Measurements from ENCODE around the gene COL19A1.

Gene COL19A1

GRCh38 chr6:69866351-69866769 is at the start of gene COL19A1:
Gene COL19A1, plus strand, starts transcription at chr6:69866556. Its CDS starts 13,012 bp downstream, at chr6:69879568.
- TF ChIP-seq CTCF (IDR thresholded peaks at IDR 0.05) = no peak
- Histone ChIP-seq H3K36me3 (ENCODE audit: control insufficient read depth, insufficient read depth, low read length) (no peaks in the 10 kb centered on the region), H2AFZ (peak within 1 kb of the TSS; percentile 83), H3K27me3 (ENCODE audit: control insufficient read depth, insufficient read depth, low read length) (no peaks in the 10 kb centered on the region), H3K79me2 (no peaks in the 10 kb centered on the region), H3K9ac (no peak within 1 kb of the TSS), H3K27ac (no peak within 1 kb of the TSS), H3K4me3 (ENCODE audit: low read depth, low read length) (peak within 1 kb of the TSS; percentile 59), H3K4me2 (ENCODE audit: low read length) (peak within 1 kb of the TSS; percentile 90), H3K9me3 (ENCODE audit: control insufficient read depth, low read length) (no peaks in the 10 kb centered on the region), H3K4me1 (peaks cover 3% of the 10 kb centered on the region)

GRCh38 chr6:69816569-69816968 is 49.8 kb upstream of the COL19A1 start:
- H3K4me2 ChIP-seq (ENCODE audit: low read length) = no peak overlapping the region

GRCh38 chr6:69817358-69817757 is 49.0 kb upstream of the COL19A1 start:
- Histone ChIP-seq H3K4me2 (ENCODE audit: low read length) (no peak overlapping the region), H3K79me2 (no peaks in the 10 kb centered on the region), H3K27me3 (ENCODE audit: control insufficient read depth, insufficient read depth, low read length) (no peaks in the 10 kb centered on the region), H3K27ac (no peak overlapping the region), H3K9me3 (ENCODE audit: control insufficient read depth, low read length) (no peaks in the 10 kb centered on the region), H3K4me1 (no peaks in the 10 kb centered on the region), H3K36me3 (ENCODE audit: control insufficient read depth, insufficient read depth, low read length) (no peaks in the 10 kb centered on the region), H3K4me3 (ENCODE audit: low read depth, low read length) (no peak overlapping the region), H2AFZ (no peak overlapping the region), H3K9ac (no peak overlapping the region)
- TF ChIP-seq CTCF (IDR thresholded peaks at IDR 0.05) = no peak

More at GRCh38 chr6:69816569-69816968, 49.8 kb upstream of the COL19A1 start:
- Histone ChIP-seq H3K36me3 (ENCODE audit: control insufficient read depth, insufficient read depth, low read length) (no peaks in the 10 kb centered on the region), H3K27me3 (ENCODE audit: control insufficient read depth, insufficient read depth, low read length) (no peaks in the 10 kb centered on the region), H3K27ac (no peak overlapping the region), H3K9ac (no peak overlapping the region), H3K79me2 (no peaks in the 10 kb centered on the region), H3K4me1 (no peaks in the 10 kb centered on the region), H3K4me3 (ENCODE audit: low read depth, low read length) (no peak overlapping the region), H3K9me3 (ENCODE audit: control insufficient read depth, low read length) (no peaks in the 10 kb centered on the region), H2AFZ (no peak overlapping the region)
- no peak for TF ChIP-seq CTCF (IDR thresholded peaks at IDR 0.05)

GRCh38 chr6:69818223-69818930 is 48.0 kb upstream of the COL19A1 start:
- TF ChIP-seq CTCF (IDR thresholded peaks at IDR 0.05) = no peak
- H3K4me2 ChIP-seq (ENCODE audit: low read length) = no peak overlapping the region
- H3K4me1 ChIP-seq = no peaks in the 10 kb centered on the region
- H3K4me3 ChIP-seq (ENCODE audit: low read depth, low read length) = no peak overlapping the region
- no peak overlapping the region for H2AFZ ChIP-seq
- H3K36me3 ChIP-seq (ENCODE audit: control insufficient read depth, insufficient read depth, low read length) = no peaks in the 10 kb centered on the region
- no peak overlapping the region for H3K9ac ChIP-seq
- H3K27ac ChIP-seq = no peak overlapping the region
- H3K27me3 ChIP-seq (ENCODE audit: control insufficient read depth, insufficient read depth, low read length) = no peaks in the 10 kb centered on the region
- H3K79me2 ChIP-seq = no peaks in the 10 kb centered on the region
- H3K9me3 ChIP-seq (ENCODE audit: control insufficient read depth, low read length) = no peaks in the 10 kb centered on the region

GRCh38 chr6:69819138-69819537 is 47.2 kb upstream of the COL19A1 start:
- H3K27me3 ChIP-seq (ENCODE audit: control insufficient read depth, insufficient read depth, low read length) = no peaks in the 10 kb centered on the region
- no peaks in the 10 kb centered on the region for H3K79me2 ChIP-seq
- no peaks in the 10 kb centered on the region for H3K4me1 ChIP-seq
- no peak overlapping the region for H3K4me2 ChIP-seq (ENCODE audit: low read length)
- H2AFZ ChIP-seq = no peak overlapping the region
- H3K36me3 ChIP-seq (ENCODE audit: control insufficient read depth, insufficient read depth, low read length) = no peaks in the 10 kb centered on the region
- no peak for TF ChIP-seq CTCF (IDR thresholded peaks at IDR 0.05)
- H3K4me3 ChIP-seq (ENCODE audit: low read depth, low read length) = no peak overlapping the region
- no peak overlapping the region for H3K9ac ChIP-seq
- H3K27ac ChIP-seq = no peak overlapping the region
- H3K9me3 ChIP-seq (ENCODE audit: control insufficient read depth, low read length) = no peaks in the 10 kb centered on the region

Data from parathyroid adenoma (tissue), 2 donors.